Suprapubic skin (tissue), 4 donors: ENCODE measurements around the gene SFI1. TPM values are rescaled to one million over a fixed set of nuclear protein-coding genes. Genes with fewer than 3 reads are reported as not detected.

Source experiments
- DNase-seq, 2 donors: peaks; one replicate each; pipeline ENCODE4 v3.0.0-alpha.2; 2019; ENCODE audit warnings: low spot score in 2 of 2
- H3K27ac ChIP-seq: fragments of 200-600 bp; sonication (generic); one replicate; pipeline ENCODE4 v1.5.1; 2019
- H3K27me3 ChIP-seq: fragments of 200-600 bp; sonication (generic); one replicate; pipeline ENCODE4 v1.5.1; 2019
- H3K36me3 ChIP-seq: fragments of 200-600 bp; sonication (generic); one replicate; pipeline ENCODE4 v1.5.1; 2019
- H3K4me1 ChIP-seq: fragments of 200-600 bp; sonication (generic); one replicate; pipeline ENCODE4 v1.5.1; 2019
- H3K4me3 ChIP-seq: fragments of 200-600 bp; sonication (generic); one replicate; pipeline ENCODE4 v1.5.1; 2019; ENCODE audit warnings: mild to moderate bottlenecking
- H3K9me3 ChIP-seq: fragments of 200-600 bp; sonication (generic); one replicate; pipeline ENCODE4 v1.5.1; 2019
- CTCF ChIP-seq, 2 donors: fragments of 200-600 bp in 1 of 2; fragments of 450-650 bp in 1 of 2; sonication (generic) in 1 of 2; IDR thresholded peaks; one replicate each; pipeline ENCODE4 v1.5.1; 2016 to 2019; ENCODE audit warnings: antibody characterized with exemption in 2 of 2, mild to moderate bottlenecking in 1 of 2, moderate library complexity in 1 of 2
- EP300 ChIP-seq: sonication (generic); formaldehyde crosslinking; IDR thresholded peaks from one replicate; pipeline ENCODE4 v1.6.1; 2017; ENCODE audit warnings: antibody characterized with exemption
- POLR2A ChIP-seq, 2 donors: fragments of 450-650 bp; IDR thresholded peaks; one replicate each; pipeline ENCODE4 v1.6.1; 2017; ENCODE audit warnings: antibody characterized with exemption in 2 of 2, mild to moderate bottlenecking in 2 of 2, moderate library complexity in 2 of 2
- POLR2AphosphoS5 ChIP-seq, 3 donors: sonication (generic); formaldehyde crosslinking; IDR thresholded peaks; one replicate each; pipeline ENCODE4 v1.6.1; 2017; ENCODE audit warnings: antibody characterized with exemption in 3 of 3
- WGBS: methylation state at CpG from one replicate; pipeline ENCODE4 v1.1.5; 2018; 5-methylcytosine and 5-hydroxymethylcytosine counted together
- total RNA-seq, 4 donors: library from RNA; depleted of rRNA; stranded (reverse); fragments of >200 nt; gene quantifications; one replicate each; pipeline ENCODE4 v1.1.0, GENCODE V29; 2016

Gene SFI1
- total RNA-seq, 4 donors from 2014 or later: 21.2 to 128 (median 40.7) TPM

DNA sequence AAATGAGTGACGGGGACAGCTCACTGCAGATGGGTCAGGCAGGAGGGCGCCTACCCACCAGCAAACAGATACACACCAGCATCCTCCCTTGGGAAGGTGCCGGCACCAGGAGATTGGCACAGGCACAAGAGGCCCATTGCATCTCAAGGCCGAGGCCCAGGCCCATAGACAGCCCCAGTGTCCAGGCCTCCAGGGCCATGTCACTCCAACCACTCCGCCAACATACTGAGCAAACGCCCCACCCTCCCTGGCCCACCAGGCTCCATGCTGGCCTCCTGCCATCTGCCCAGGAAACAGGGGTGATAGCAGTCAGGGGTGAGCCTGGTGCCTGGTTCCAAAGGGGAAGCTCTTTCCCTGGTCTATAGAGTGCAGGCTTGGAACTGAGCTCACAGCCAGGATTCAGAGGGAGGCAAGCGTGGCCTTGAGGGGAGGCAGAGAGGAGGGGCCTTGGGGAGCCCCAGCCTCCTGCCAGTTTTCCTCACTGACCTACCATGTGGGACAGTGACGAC lies 130.9 kb downstream of the SFI1 start:
- Histone ChIP-seq H3K27me3 (no peaks in the 10 kb centered on the region), H3K27ac (no peak overlapping the region), H3K36me3 (no peaks in the 10 kb centered on the region), H3K4me3 (no peak overlapping the region), H3K4me1 (peaks cover 71% of the 10 kb centered on the region), H3K9me3 (no peaks in the 10 kb centered on the region)
- TF ChIP-seq EP300 (no peak), POLR2A (IDR thresholded peaks at IDR 0.05) (no peak), CTCF (IDR thresholded peaks at IDR 0.05) (no peak), POLR2AphosphoS5 (IDR thresholded peaks at IDR 0.05) (no peak)
- no peak for DNase-seq
- WGBS: 100% methylated on average over 1 of the region's 8 CpGs

DNA sequence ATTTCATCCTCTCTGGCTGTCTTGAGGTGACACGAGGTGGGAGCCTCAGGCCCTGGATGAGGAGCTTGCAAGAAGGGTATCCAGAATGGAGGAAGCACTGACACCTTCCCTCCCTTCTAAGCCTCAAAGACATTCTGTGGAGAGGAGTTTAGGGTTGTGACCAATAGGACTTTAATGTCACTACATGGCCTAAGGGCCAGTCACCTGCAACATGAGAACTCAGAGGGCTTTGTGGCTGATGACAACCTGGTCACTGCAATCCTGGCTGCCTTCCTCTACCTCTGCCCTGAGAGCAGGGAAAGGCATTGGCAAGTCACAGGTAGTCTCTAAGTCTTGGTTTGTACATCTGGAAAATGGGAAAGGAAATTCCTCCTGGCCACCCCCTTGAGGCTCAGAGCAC lies 132.0 kb downstream of the SFI1 start:
- no peak overlapping the region for H3K4me3 ChIP-seq
- H3K36me3 ChIP-seq: no peaks in the 10 kb centered on the region
- no peak for DNase-seq
- 50% methylated on average over 1 of the region's 1 CpG for WGBS
- TF ChIP-seq POLR2A (IDR thresholded peaks at IDR 0.05) (no peak), EP300 (no peak)
- no peak overlapping the region for H3K27ac ChIP-seq
- peaks cover 71% of the 10 kb centered on the region for H3K4me1 ChIP-seq
- H3K27me3 ChIP-seq: no peaks in the 10 kb centered on the region
- H3K9me3 ChIP-seq: no peaks in the 10 kb centered on the region

DNA sequence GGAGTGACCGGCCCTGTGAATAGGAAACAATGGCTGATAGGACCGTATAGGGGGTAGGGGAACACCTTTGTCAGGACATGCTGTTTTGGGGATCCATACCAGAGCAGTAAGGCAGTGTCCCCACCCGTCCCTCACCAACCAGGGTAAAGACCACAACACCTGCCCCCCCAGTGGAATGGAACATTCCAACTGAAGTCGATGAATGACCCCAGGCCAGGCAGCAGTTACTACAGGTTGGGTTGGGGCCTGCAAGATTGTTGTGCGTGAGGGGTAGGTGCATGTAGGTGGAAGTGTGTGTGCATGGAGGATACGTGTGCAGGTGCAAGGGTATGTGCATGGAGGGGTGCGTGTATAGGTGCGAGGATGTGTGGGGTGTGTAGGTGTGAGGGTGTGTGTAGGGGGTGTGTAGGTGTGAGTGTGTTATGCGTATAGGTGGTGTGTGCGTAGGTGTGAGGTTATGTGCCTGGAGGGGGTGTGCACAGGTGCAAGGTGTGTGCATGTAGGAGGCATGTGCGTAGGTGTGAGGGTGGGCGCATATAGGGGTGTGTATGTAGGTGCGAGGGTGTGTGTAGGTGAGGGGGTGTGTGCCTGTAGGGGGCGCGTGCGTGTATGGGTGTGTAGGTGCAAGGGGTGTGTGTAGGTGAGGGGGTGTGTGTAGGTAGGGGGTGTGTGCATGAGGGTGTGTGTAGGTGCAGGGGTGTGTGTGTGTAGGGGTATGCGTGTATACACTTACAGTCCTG lies 132.8 kb downstream of the SFI1 start:
- Histone ChIP-seq H3K9me3 (no peaks in the 10 kb centered on the region), H3K4me1 (peaks cover 65% of the 10 kb centered on the region), H3K36me3 (no peaks in the 10 kb centered on the region), H3K27me3 (no peaks in the 10 kb centered on the region), H3K27ac (peak overlapping the region; percentile 87), H3K4me3 (peak overlapping the region; percentile 66)
- no peak for DNase-seq
- WGBS: 81% methylated on average over 17 of the region's 17 CpGs
- TF ChIP-seq POLR2AphosphoS5 (IDR thresholded peaks at IDR 0.05): no peak
- no peak for TF ChIP-seq POLR2A (IDR thresholded peaks at IDR 0.05)

DNA sequence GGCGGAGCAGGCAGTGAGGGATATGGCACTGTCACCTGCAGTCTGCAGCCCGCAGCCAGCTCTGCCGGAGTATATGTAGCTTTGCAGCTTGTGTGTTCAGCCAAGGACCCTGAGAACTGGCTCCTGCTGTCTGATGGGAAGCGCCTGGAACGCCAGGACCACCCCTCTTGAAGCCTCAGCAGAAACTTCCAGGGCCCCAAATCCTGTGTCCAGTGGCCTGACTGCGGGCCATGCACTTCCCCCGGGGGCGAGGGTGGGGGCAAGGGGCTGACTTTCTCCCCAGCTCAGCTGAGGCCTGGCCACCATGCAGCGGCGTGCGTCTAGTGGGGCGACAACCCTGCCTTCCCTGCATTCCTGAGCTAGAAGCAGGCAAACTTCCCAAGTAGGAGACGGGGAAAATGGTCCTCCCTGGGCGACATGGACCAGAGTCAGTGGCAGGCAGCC lies 133.4 kb downstream of the SFI1 start:
- Histone ChIP-seq H3K27ac (peak overlapping the region; percentile 87), H3K4me1 (peaks cover 62% of the 10 kb centered on the region), H3K36me3 (no peaks in the 10 kb centered on the region), H3K9me3 (no peaks in the 10 kb centered on the region), H3K27me3 (no peaks in the 10 kb centered on the region), H3K4me3 (peak overlapping the region; percentile 66)
- WGBS: 46% methylated on average over 9 of the region's 14 CpGs
- no peak for TF ChIP-seq POLR2AphosphoS5 (IDR thresholded peaks at IDR 0.05)
- no peak for DNase-seq

DNA sequence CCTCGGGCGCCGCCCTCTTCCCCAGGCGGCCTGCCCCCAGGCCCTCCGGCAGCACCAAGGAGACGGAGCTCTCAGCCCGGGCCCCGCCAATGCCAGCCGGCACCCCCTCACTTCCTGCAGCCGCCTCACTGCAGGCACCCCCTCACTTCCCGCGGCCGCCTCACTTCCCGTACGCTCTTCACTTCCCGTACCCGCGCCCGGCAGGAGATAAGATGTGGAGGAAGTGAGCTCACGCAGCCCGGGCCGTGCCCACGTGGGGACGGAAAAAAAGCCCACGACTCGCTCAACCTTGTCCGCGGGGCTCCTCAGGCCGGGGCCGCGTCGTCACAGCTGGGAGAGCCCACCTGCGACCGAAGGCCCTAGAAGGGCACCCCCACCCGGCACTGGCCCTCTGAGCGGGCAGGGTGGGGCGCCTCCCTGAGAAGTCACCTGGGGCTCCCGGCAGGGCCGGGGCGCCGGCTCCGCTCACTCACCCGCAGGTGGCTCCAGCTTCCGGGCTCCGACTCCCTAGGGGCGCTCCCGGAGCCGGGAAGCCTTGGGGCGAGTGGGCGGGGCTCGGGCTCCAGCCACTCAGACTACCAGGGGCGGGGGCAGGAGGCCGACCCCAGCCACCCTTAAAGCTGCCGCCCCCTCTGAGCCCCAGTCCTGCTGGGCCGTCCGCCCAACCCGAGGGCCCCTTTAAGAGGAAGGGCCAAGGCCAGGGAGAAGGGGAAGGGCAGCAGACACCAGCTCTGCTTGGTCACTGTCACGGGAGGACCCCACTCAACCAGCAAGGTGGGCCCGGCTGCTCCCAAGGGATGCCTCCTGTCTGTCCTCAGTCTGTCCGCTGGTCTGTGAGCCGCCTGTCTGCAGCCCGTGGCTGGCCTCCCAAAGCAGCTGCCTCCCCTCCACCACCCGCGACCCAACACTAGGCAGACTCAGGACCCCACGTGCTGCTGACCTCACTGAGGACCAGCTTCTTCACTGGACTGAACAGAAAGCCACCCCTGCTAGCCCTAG lies 134.3 kb downstream of the SFI1 start:
- no peaks in the 10 kb centered on the region for H3K9me3 ChIP-seq
- peak in 1 of 2 donors; percentile 2 for TF ChIP-seq POLR2A (IDR thresholded peaks at IDR 0.05)
- no peak for TF ChIP-seq POLR2AphosphoS5 (IDR thresholded peaks at IDR 0.05)
- 0% methylated on average over 1 of the region's 65 CpGs for WGBS
- H3K4me1 ChIP-seq: peaks cover 57% of the 10 kb centered on the region
- H3K27me3 ChIP-seq: no peaks in the 10 kb centered on the region
- H3K4me3 ChIP-seq: peak overlapping the region; percentile 66
- peak overlapping the region; percentile 87 for H3K27ac ChIP-seq
- DNase-seq: peak; percentile 87 to 93
- peaks cover 3% of the 10 kb centered on the region for H3K36me3 ChIP-seq

DNA sequence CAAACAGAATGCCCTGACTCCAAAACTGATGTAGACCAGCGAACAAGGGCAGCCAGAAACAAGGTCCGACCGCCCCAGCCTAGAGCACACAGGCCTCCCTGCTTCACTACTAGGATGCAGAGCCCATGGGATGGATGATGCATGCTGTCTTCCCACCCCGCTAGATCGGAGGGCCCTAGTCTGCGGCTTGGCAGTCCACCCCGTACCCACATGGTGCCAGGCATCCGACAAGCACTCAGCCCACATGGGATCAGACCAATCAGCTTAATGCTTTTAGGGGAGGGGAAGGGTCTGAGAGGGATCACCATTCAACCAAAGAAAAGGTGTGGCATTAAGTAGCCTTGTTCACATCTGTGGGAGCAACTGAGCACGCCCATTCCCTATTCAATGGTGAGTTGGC lies 135.1 kb downstream of the SFI1 start:
- TF ChIP-seq POLR2A (IDR thresholded peaks at IDR 0.05): no peak
- no peak for TF ChIP-seq POLR2AphosphoS5 (IDR thresholded peaks at IDR 0.05)
- no peak for TF ChIP-seq CTCF (IDR thresholded peaks at IDR 0.05)
- no peak for TF ChIP-seq EP300
- Histone ChIP-seq H3K27ac (peak overlapping the region; percentile 87), H3K27me3 (no peaks in the 10 kb centered on the region), H3K36me3 (peaks cover 3% of the 10 kb centered on the region), H3K4me1 (peaks cover 54% of the 10 kb centered on the region), H3K9me3 (no peaks in the 10 kb centered on the region), H3K4me3 (peak overlapping the region; percentile 66)
- 66% methylated on average over 6 of the region's 9 CpGs for WGBS
- DNase-seq: no peak
